Effector memory CD8-positive, alpha-beta T cell (primary cell): ENCODE data around the gene DDB1.

Experiments
- ATAC-seq: fragments of 150-1000 bp; cut with Tn5 transposase; replicated peaks from 2 replicates; pipeline ENCODE4 v1.10.0; 2021; ENCODE audit warnings: mild to moderate bottlenecking, moderate library complexity
- DNase-seq, 3 experiments: peaks; one replicate each; pipeline ENCODE4 v3.0.0; 2021
- H3K27ac Mint-ChIP-seq, 2 donors: one replicate each; pipeline ENCODE4 v1.8.0; 2022; ENCODE audit warnings: mild to moderate bottlenecking in 2 of 2, mixed read lengths in 2 of 2, moderate library complexity in 2 of 2
- H3K27me3 Mint-ChIP-seq, 2 donors: one replicate each; pipeline ENCODE4 v1.8.0; 2022; ENCODE audit warnings: mixed read lengths in 2 of 2
- H3K36me3 Mint-ChIP-seq: one replicate; pipeline ENCODE4 v1.8.0; 2022; ENCODE audit warnings: mild to moderate bottlenecking, moderate library complexity, mixed read lengths; ENCODE audit not compliant: insufficient read depth
- H3K4me1 Mint-ChIP-seq, 2 donors: one replicate each; pipeline ENCODE4 v1.8.0; 2022; ENCODE audit warnings: low read depth in 2 of 2, mixed read lengths in 2 of 2
- H3K4me3 Mint-ChIP-seq, 2 donors: one replicate each; pipeline ENCODE4 v1.8.0; 2022; ENCODE audit warnings: mild to moderate bottlenecking in 2 of 2, mixed read lengths in 2 of 2, moderate library complexity in 2 of 2
- H3K9me3 Mint-ChIP-seq, 2 donors: one replicate each; pipeline ENCODE4 v1.8.0; 2022; ENCODE audit warnings: mixed read lengths in 2 of 2

The DDB1 gene

GRCh38 chr11:61273178-61274078, 59.5 kb downstream of the DDB1 start:
- Mint-ChIP-seq H3K9me3 (no peaks in the 10 kb centered on the region), H3K4me1 (no peaks in the 10 kb centered on the region), H3K27ac (no peak overlapping the region), H3K27me3 (peaks cover 6 to 8% of the 10 kb centered on the region in 2 donors), H3K4me3 (no peak overlapping the region), H3K36me3 (peaks cover 3% of the 10 kb centered on the region)
- ATAC-seq (no peak), DNase-seq (no peak)

GRCh38 chr11:61272731-61273130, 60.2 kb downstream of the DDB1 start:
- Mint-ChIP-seq H3K27ac (no peak overlapping the region), H3K4me3 (no peak overlapping the region), H3K9me3 (no peaks in the 10 kb centered on the region), H3K4me1 (no peaks in the 10 kb centered on the region), H3K36me3 (no peaks in the 10 kb centered on the region), H3K27me3 (peaks cover 0 to under 1% of the 10 kb centered on the region in 2 donors)
- ATAC-seq (no peak), DNase-seq (no peak)

DNA sequence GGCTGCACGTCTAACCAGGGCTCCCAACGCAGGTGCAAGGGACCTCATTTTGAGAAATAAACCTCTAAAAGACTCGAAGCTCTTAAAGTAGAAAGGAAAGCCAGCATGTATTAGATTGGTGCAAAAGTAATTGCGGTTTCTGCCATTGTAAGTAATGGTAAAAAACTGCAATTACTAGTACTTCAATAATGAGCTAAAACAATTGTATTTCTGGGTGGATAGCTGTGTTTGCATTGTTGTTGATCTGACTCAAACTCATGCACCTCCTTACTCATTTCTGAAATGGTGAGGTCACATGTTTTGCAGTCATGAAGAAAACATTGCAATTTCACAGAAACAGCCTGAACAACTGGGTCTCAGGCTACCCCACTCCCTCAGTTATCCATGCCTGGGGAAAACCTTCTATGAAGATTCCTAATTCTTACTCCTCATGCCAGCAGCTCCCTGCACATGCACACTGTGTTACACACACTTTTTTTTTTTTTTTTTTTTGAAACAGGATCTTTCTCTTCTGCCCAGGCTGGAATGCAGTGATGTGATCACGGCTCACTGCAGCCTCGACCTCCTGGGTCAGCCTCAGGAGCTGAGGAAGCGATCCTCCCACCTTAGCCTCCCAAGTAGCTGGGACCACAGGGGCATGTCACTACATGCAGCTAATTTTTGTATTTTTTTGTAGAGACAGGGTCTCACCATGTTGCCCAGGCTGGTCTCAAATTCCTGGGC, 62.4 kb downstream of the DDB1 start:
- Mint-ChIP-seq H3K27me3 (no peaks in the 10 kb centered on the region), H3K27ac (no peak overlapping the region), H3K4me3 (no peak overlapping the region), H3K9me3 (no peaks in the 10 kb centered on the region), H3K4me1 (no peaks in the 10 kb centered on the region), H3K36me3 (no peaks in the 10 kb centered on the region)
- ATAC-seq = no peak
- DNase-seq = no peak

GRCh38 chr11:61268588-61269250, 64.2 kb downstream of the DDB1 start:
- ATAC-seq (no peak), DNase-seq (no peak)
- no peaks in the 10 kb centered on the region for H3K27me3 Mint-ChIP-seq
- no peaks in the 10 kb centered on the region for H3K4me1 Mint-ChIP-seq
- no peaks in the 10 kb centered on the region for H3K36me3 Mint-ChIP-seq
- no peak overlapping the region for H3K27ac Mint-ChIP-seq
- H3K4me3 Mint-ChIP-seq = no peak overlapping the region
- no peaks in the 10 kb centered on the region for H3K9me3 Mint-ChIP-seq

- ATAC-seq (no peak), DNase-seq (no peak)
- no peaks in the 10 kb centered on the region for H3K9me3 Mint-ChIP-seq
- H3K4me3 Mint-ChIP-seq = no peak overlapping the region
- no peaks in the 10 kb centered on the region for H3K36me3 Mint-ChIP-seq
- no peaks in the 10 kb centered on the region for H3K27me3 Mint-ChIP-seq
- H3K4me1 Mint-ChIP-seq = no peaks in the 10 kb centered on the region
- H3K27ac Mint-ChIP-seq = no peak overlapping the region
These were observed 65.5 kb downstream of the DDB1 start for GRCh38 chr11:61267437-61267841.

DNA sequence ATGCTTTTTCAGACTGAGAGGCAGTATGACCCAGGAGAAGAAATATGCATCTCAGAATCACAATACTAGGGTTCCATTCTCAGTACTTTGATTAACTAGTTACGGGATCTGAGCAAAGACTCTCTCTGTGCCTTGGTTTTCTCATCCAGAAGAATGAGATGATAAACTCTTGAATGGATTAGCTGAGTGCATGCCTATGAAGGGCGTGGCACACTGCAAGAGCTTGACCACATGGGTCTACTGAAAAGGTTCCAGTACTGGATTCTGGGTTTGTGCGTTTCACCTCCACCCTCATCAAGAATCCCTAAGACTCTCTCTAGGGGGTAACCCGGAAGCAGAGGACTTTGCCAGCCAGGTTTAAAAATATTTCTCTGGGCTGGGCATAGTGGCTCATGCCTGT, 66.3 kb downstream of the DDB1 start:
- no peak for ATAC-seq

DNA sequence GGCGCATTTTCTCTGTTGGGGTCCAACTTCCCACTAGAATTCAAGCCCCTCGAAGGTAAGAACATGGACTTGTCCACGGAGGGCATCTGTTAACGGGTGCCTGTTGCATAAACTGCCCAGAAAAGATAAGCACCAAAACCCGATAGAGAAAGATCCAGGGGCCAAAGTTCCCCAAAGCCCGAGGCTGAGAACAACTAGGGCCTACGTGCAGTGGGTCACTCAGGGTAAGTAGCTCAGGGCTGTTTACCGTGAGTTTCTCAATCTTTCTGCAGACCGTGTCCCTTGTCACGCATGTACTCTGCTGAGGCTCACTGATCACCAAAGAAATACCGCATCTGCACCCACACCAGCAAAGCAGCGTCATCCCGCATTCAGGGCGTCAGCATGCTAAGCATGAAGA, 67.5 kb downstream of the DDB1 start:
- H3K27me3 Mint-ChIP-seq = peaks cover 0 to 5% of the 10 kb centered on the region in 2 donors
- DNase-seq (no peak), ATAC-seq (no peak)
- H3K4me3 Mint-ChIP-seq = no peak overlapping the region
- no peaks in the 10 kb centered on the region for H3K4me1 Mint-ChIP-seq
- no peak overlapping the region for H3K27ac Mint-ChIP-seq
- H3K9me3 Mint-ChIP-seq = no peaks in the 10 kb centered on the region
- H3K36me3 Mint-ChIP-seq = no peaks in the 10 kb centered on the region

More for the DNA sequence above, 66.3 kb downstream of the DDB1 start:
- no peaks in the 10 kb centered on the region for H3K36me3 Mint-ChIP-seq
- no peaks in the 10 kb centered on the region for H3K27me3 Mint-ChIP-seq
- no peak for DNase-seq
- no peaks in the 10 kb centered on the region for H3K4me1 Mint-ChIP-seq
- H3K9me3 Mint-ChIP-seq = no peaks in the 10 kb centered on the region
- no peak overlapping the region for H3K27ac Mint-ChIP-seq
- H3K4me3 Mint-ChIP-seq = no peak overlapping the region

- no peaks in the 10 kb centered on the region for H3K4me1 Mint-ChIP-seq
- H3K27me3 Mint-ChIP-seq = peaks cover 0 to 5% of the 10 kb centered on the region in 2 donors
- no peaks in the 10 kb centered on the region for H3K36me3 Mint-ChIP-seq
- DNase-seq (no peak), ATAC-seq (no peak)
- H3K27ac Mint-ChIP-seq = no peak overlapping the region
- no peak overlapping the region for H3K4me3 Mint-ChIP-seq
- H3K9me3 Mint-ChIP-seq = no peaks in the 10 kb centered on the region
These were observed 68.1 kb downstream of the DDB1 start for GRCh38 chr11:61264795-61265194.

GRCh38 chr11:61264371-61264770, 68.5 kb downstream of the DDB1 start:
- Mint-ChIP-seq H3K9me3 (no peaks in the 10 kb centered on the region), H3K27ac (no peak overlapping the region), H3K27me3 (peaks cover 0 to 5% of the 10 kb centered on the region in 2 donors), H3K4me3 (no peak overlapping the region), H3K4me1 (no peaks in the 10 kb centered on the region), H3K36me3 (no peaks in the 10 kb centered on the region)
- no peak for DNase-seq
- ATAC-seq = no peak

- DNase-seq = no peak
- no peaks in the 10 kb centered on the region for H3K9me3 Mint-ChIP-seq
- H3K4me1 Mint-ChIP-seq = no peaks in the 10 kb centered on the region
- no peak overlapping the region for H3K27ac Mint-ChIP-seq
- no peaks in the 10 kb centered on the region for H3K36me3 Mint-ChIP-seq
- peaks cover 20 to 23% of the 10 kb centered on the region in 2 donors for H3K27me3 Mint-ChIP-seq
- no peak for ATAC-seq
- H3K4me3 Mint-ChIP-seq = no peak overlapping the region
These were observed 73.5 kb downstream of the DDB1 start for GRCh38 chr11:61259363-61259762.

- Mint-ChIP-seq H3K4me3 (no peak overlapping the region), H3K27me3 (peaks cover 23% of the 10 kb centered on the region in 2 donors), H3K4me1 (no peaks in the 10 kb centered on the region), H3K9me3 (no peaks in the 10 kb centered on the region), H3K36me3 (no peaks in the 10 kb centered on the region), H3K27ac (no peak overlapping the region)
- ATAC-seq = no peak
- DNase-seq = no peak
These were observed 74.4 kb downstream of the DDB1 start for GRCh38 chr11:61258546-61258945.

DNA sequence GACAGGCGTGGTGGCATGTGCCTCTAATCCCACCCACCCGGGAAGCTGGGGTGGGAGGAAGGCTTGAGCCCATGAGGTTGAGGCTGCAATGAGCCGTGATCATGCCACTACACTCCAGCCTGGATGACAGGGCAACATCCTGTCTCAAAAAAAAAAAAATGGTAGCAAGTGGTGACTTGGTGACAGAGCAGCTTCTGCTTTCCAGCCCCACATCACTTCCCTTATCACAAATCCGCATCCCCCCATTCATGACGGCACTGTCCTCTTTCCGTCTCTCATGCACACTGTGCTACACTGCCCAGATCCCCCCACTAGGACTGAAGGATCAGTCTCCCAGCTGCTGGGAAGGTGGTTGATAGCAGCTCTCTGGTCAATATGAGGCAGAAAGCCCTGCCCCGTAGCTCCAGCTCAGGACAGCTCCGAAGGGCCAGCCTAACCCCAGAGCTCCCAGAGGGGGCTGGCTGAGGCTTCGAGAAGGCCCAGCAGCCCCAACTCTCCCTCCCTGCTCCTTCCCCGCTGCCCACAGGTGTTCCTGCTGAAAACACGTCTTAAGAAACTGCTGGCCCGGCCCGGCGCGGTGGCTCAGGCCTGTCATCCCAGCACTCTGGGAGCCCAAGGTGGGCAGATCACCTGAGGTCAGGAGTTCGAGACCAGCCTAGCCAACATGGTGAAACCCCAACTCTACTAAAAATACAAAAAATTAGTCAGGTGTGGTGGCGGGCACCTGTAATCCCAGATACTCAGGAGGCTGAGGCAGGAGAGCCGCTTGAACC, 76.0 kb downstream of the DDB1 start:
- H3K36me3 Mint-ChIP-seq = no peaks in the 10 kb centered on the region
- DNase-seq (no peak), ATAC-seq (no peak)
- no peak overlapping the region for H3K4me3 Mint-ChIP-seq
- H3K4me1 Mint-ChIP-seq = no peaks in the 10 kb centered on the region
- no peaks in the 10 kb centered on the region for H3K9me3 Mint-ChIP-seq
- no peak overlapping the region for H3K27ac Mint-ChIP-seq
- H3K27me3 Mint-ChIP-seq = peaks cover 24 to 26% of the 10 kb centered on the region in 2 donors

DNA sequence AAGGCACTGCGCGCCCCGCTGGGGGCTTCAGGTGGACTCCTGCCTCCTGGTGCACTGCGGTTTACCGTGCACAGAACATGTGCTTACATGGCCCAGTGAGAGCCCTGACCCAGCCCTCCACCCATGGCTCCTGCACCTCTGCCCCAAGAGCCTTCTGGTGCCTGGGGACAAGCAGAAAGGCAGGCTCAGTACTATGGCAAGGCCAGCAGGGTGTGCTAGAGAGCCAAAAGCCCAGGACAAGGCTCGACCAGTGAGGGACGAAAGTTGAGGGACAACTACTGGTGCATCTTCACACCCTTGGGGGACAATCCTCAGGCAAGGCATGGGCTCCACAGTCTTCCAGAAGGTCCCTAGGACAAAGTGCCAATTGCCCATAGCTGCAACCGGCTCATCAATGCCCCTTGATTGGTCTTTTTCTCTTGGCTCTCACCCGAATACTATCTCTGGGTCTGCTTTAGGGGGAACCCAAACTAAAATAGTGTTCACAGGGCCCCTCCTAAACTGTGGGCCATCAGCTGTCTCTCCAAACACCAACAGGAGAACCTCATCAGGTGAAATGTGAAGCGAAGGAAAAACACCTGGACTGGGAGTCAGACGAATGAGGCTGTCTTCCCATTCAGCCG, 78.4 kb downstream of the DDB1 start:
- Mint-ChIP-seq H3K9me3 (no peaks in the 10 kb centered on the region), H3K27me3 (peaks cover 25 to 38% of the 10 kb centered on the region in 2 donors), H3K4me3 (no peak overlapping the region), H3K27ac (no peak overlapping the region), H3K4me1 (no peaks in the 10 kb centered on the region), H3K36me3 (no peaks in the 10 kb centered on the region)
- peak; percentile 46 to 51 (median 46) for DNase-seq
- peak; percentile 78 for ATAC-seq
